PC-3 (cell line): ENCODE data around the gene TOLLIP.

Source experiments
- CTCF ChIP-seq: fragments of 300-600 bp; sonication (generic); conservative IDR thresholded peaks from 2 replicates; pipeline ENCODE4 v1.5.1; 2017; ENCODE audit warnings: antibody characterized with exemption, low read depth, mild to moderate bottlenecking, low read length
- EZH2 ChIP-seq: fragments of 300-600 bp; sonication (generic); IDR thresholded peaks from one replicate; pipeline ENCODE4 v1.6.1; 2017; ENCODE audit warnings: antibody characterized with exemption, mild to moderate bottlenecking, low read length; ENCODE audit not compliant: unreplicated experiment
- EZH2phosphoT487 ChIP-seq: fragments of 300-600 bp; sonication (generic); IDR thresholded peaks from 2 replicates; pipeline ENCODE4 v1.6.1; 2018; ENCODE audit warnings: mild to moderate bottlenecking, antibody characterized with exemption, low read length, borderline replicate concordance

- no peak for TF ChIP-seq CTCF
- TF ChIP-seq EZH2, result no peak
- no peak for TF ChIP-seq EZH2phosphoT487
Measured at GRCh38 chr11:1283091-1283511, 26.3 kb downstream of the TOLLIP start.
